ENCODE data around the gene ATCAY. TPM values are rescaled to one million over a fixed set of nuclear protein-coding genes. Genes with fewer than 3 reads are reported as not detected.

Gene ATCAY
- polyA plus RNA-seq, 3 donors, result not detected

GRCh38 chr19:3836887-3837286 is 43.6 kb upstream of the ATCAY start:
- H3K4me2 ChIP-seq (replicated peaks; ENCODE audit: extremely low read depth, low read length, poor library complexity, severe bottlenecking), result no peak overlapping the region
- no peaks in the 10 kb centered on the region for H4K20me1 ChIP-seq (ENCODE audit: insufficient read depth, low read length)
- peaks cover 15 to 16% of the 10 kb centered on the region in 2 donors for H3K9me3 ChIP-seq (replicated peaks in 1 of 2; ENCODE audit: control insufficient read depth in 1 of 2, insufficient read depth in 1 of 2, low read length in 2 of 2)
- peaks cover 2 to 7% (median 7%) of the 10 kb centered on the region in 3 donors for H3K27me3 Mint-ChIP-seq (ENCODE audit: low read depth in 3 of 3)
- no peak for DNase-seq
- peaks cover 3 to 22% (median 15%) of the 10 kb centered on the region in 7 donors for H3K9me3 Mint-ChIP-seq
- H3K4me3 ChIP-seq (replicated peaks in 1 of 3; ENCODE audit: low read depth in 2 of 3, low read length in 3 of 3), result no peak overlapping the region
- H3K4me3 Mint-ChIP-seq, result no peak overlapping the region
- intact Hi-C loops (cut with micrococcal nuclease), result no loop called here
- H3K27ac ChIP-seq (ENCODE audit: low read depth in 1 of 2, low read length in 2 of 2), result no peak overlapping the region
- no peaks in the 10 kb centered on the region for H3K36me3 Mint-ChIP-seq
- TF ChIP-seq, protein P1, sequence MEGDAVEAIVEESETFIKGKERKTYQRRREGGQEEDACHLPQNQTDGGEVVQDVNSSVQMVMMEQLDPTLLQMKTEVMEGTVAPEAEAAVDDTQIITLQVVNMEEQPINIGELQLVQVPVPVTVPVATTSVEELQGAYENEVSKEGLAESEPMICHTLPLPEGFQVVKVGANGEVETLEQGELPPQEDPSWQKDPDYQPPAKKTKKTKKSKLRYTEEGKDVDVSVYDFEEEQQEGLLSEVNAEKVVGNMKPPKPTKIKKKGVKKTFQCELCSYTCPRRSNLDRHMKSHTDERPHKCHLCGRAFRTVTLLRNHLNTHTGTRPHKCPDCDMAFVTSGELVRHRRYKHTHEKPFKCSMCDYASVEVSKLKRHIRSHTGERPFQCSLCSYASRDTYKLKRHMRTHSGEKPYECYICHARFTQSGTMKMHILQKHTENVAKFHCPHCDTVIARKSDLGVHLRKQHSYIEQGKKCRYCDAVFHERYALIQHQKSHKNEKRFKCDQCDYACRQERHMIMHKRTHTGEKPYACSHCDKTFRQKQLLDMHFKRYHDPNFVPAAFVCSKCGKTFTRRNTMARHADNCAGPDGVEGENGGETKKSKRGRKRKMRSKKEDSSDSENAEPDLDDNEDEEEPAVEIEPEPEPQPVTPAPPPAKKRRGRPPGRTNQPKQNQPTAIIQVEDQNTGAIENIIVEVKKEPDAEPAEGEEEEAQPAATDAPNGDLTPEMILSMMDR (IDR thresholded peaks at IDR 0.05), result no peak
- H2AFZ ChIP-seq (ENCODE audit: insufficient read depth, low read depth, low read length, poor library complexity, severe bottlenecking), result no peak overlapping the region
- WGBS (ENCODE audit: insufficient coverage), result 92% methylated on average over 5 of the region's 6 CpGs
- no peaks in the 10 kb centered on the region for H3K79me2 ChIP-seq (ENCODE audit: insufficient read depth, low read length)
- H3K27ac Mint-ChIP-seq, result no peak overlapping the region
- H3K4me1 ChIP-seq (ENCODE audit: control insufficient read depth in 1 of 2, insufficient read depth in 2 of 2, low read length in 2 of 2), result no peaks in the 10 kb centered on the region
- H3K9ac ChIP-seq (ENCODE audit: insufficient read depth, low read length, poor library complexity, severe bottlenecking), result no peak overlapping the region
- H3K36me3 ChIP-seq (replicated peaks in 1 of 2; ENCODE audit: control insufficient read depth in 1 of 2, insufficient read depth in 2 of 2, low read length in 2 of 2), result no peaks in the 10 kb centered on the region
- no peaks in the 10 kb centered on the region for H3K4me1 Mint-ChIP-seq
- no peaks in the 10 kb centered on the region for H3K27me3 ChIP-seq (ENCODE audit: control insufficient read depth in 2 of 2, insufficient read depth in 2 of 2, low read length in 2 of 2)

- no peaks in the 10 kb centered on the region for H3K27me3 ChIP-seq (ENCODE audit: control insufficient read depth in 2 of 2, insufficient read depth in 2 of 2, low read length in 2 of 2)
- Mint-ChIP-seq H3K9me3 (peaks cover 3 to 22% (median 15%) of the 10 kb centered on the region in 7 donors), H3K4me1 (no peaks in the 10 kb centered on the region), H3K36me3 (no peaks in the 10 kb centered on the region), H3K27ac (no peak overlapping the region), H3K4me3 (no peak overlapping the region), H3K27me3 (ENCODE audit: low read depth in 3 of 3) (peaks cover 2 to 7% (median 5%) of the 10 kb centered on the region in 3 donors)
- H3K4me1 ChIP-seq (ENCODE audit: control insufficient read depth in 1 of 2, insufficient read depth in 2 of 2, low read length in 2 of 2), result no peaks in the 10 kb centered on the region
- 95% methylated on average over 17 of the region's 17 CpGs for WGBS (ENCODE audit: insufficient coverage)
- peaks cover 15 to 16% of the 10 kb centered on the region in 2 donors for H3K9me3 ChIP-seq (replicated peaks in 1 of 2; ENCODE audit: control insufficient read depth in 1 of 2, insufficient read depth in 1 of 2, low read length in 2 of 2)
- no peak for DNase-seq
- no peaks in the 10 kb centered on the region for H3K36me3 ChIP-seq (replicated peaks in 1 of 2; ENCODE audit: control insufficient read depth in 1 of 2, insufficient read depth in 2 of 2, low read length in 2 of 2)
- no peak overlapping the region for H3K4me2 ChIP-seq (replicated peaks; ENCODE audit: extremely low read depth, low read length, poor library complexity, severe bottlenecking)
- H4K20me1 ChIP-seq (ENCODE audit: insufficient read depth, low read length), result no peaks in the 10 kb centered on the region
- no peak overlapping the region for H3K9ac ChIP-seq (ENCODE audit: insufficient read depth, low read length, poor library complexity, severe bottlenecking)
- no peaks in the 10 kb centered on the region for H3K79me2 ChIP-seq (ENCODE audit: insufficient read depth, low read length)
- H3K27ac ChIP-seq (ENCODE audit: low read depth in 1 of 2, low read length in 2 of 2), result no peak overlapping the region
- TF ChIP-seq, protein P1 (IDR thresholded peaks at IDR 0.05), result no peak
- no peak overlapping the region for H2AFZ ChIP-seq (ENCODE audit: insufficient read depth, low read depth, low read length, poor library complexity, severe bottlenecking)
- intact Hi-C loops (cut with micrococcal nuclease), result no loop called here
- no peak overlapping the region for H3K4me3 ChIP-seq (replicated peaks in 1 of 3; ENCODE audit: low read depth in 2 of 3, low read length in 3 of 3)
Measured at GRCh38 chr19:3837332-3837731, 43.2 kb upstream of the ATCAY start.
